Endothelial cell of umbilical vein (primary cell): Measurements from ENCODE around the gene HIRA. TPM values are rescaled to one million over a fixed set of nuclear protein-coding genes. Genes with fewer than 3 reads are reported as not detected.

Experiments
- BruUV-seq: library from RNA; stranded (reverse); fragments of 400-500 nt; replicated peaks from 2 replicates; lab custom pipeline; 2021; lab: Mats Ljungman, UMichigan
- CTCF ChIA-PET: fragments of 300-600, 350-600 bp; sonication (Branson Sonifier 250); formaldehyde crosslinking; loops from one replicate; lab custom pipeline; 2021; ENCODE audit warnings: antibody characterized with exemption, inconsistent platforms; lab: Charles Lee
- POLR2A ChIA-PET: fragments of 300-600, 350-600 bp; sonication (Branson Sonifier 250); formaldehyde crosslinking; loops from one replicate; lab custom pipeline; 2021; ENCODE audit warnings: antibody characterized with exemption, inconsistent platforms; lab: Charles Lee
- DNase-seq: peaks from one replicate; pipeline ENCODE4 v3.0.0-alpha.2; 2011; ENCODE audit warnings: low read depth, low spot score
- FAIRE-seq: peaks from 2 replicates; lab custom pipeline; 2011; peaks lifted over from hg19 to GRCh38; lab: Jason Lieb, UNC
- H2AFZ ChIP-seq: 2 replicates; pipeline ENCODE4 v1.6.0; 2012; ENCODE audit warnings: low read depth, low read length, control low read depth, inconsistent platforms
- H3K27ac ChIP-seq: 2 replicates; pipeline ENCODE4 v1.5.1; 2011; ENCODE audit warnings: low read depth, mild to moderate bottlenecking, control low read depth, low read length, moderate library complexity; ENCODE audit not compliant: insufficient read depth
- H3K27me3 ChIP-seq, 2 experiments: 2 replicates each; pipeline versions ENCODE4 v1.6.0 to v1.6.1; 2011; ENCODE audit warnings: low read length in 2 of 2, mixed read lengths in 1 of 2; ENCODE audit not compliant: control insufficient read depth in 2 of 2, insufficient read depth in 2 of 2
- H3K36me3 ChIP-seq, 2 experiments: 2 replicates in 1 of 2; 3 replicates in 1 of 2; pipeline ENCODE4 v1.5.1; 2011; ENCODE audit warnings: low read length in 2 of 2, mild to moderate bottlenecking in 1 of 2, moderate library complexity in 1 of 2; ENCODE audit not compliant: control insufficient read depth in 2 of 2, insufficient read depth in 2 of 2; ENCODE audit errors: extremely low read depth in 1 of 2
- H3K4me1 ChIP-seq: 3 replicates; pipeline ENCODE4 v1.5.1; 2011; ENCODE audit warnings: mild to moderate bottlenecking, low read length; ENCODE audit not compliant: control insufficient read depth, insufficient read depth; ENCODE audit errors: extremely low read depth
- H3K4me2 ChIP-seq: 2 replicates; pipeline ENCODE4 v1.6.1; 2011; ENCODE audit warnings: low read length, control low read depth, mixed read lengths; ENCODE audit not compliant: insufficient read depth
- H3K4me3 ChIP-seq, 3 experiments: fragments of 200-600 bp in 1 of 3; sonication (generic), shearing (Covaris generic) in 1 of 3; replicated peaks in 1 of 3; 2 replicates each; pipeline ENCODE4 v1.5.1; 2011 to 2016; ENCODE audit warnings: control low read depth in 3 of 3, low read length in 3 of 3, mild to moderate bottlenecking in 2 of 3, inconsistent platforms in 1 of 3, low read depth in 1 of 3, moderate library complexity in 1 of 3; ENCODE audit not compliant: insufficient read depth in 1 of 3
- H3K79me2 ChIP-seq: 2 replicates; pipeline ENCODE4 v1.6.0; 2012; ENCODE audit warnings: low read length, inconsistent platforms; ENCODE audit not compliant: control insufficient read depth, insufficient read depth
- H3K9ac ChIP-seq: replicated peaks from 2 replicates; pipeline ENCODE3; 2011; ENCODE audit warnings: low read length, control low read depth; ENCODE audit not compliant: insufficient read depth; ENCODE audit errors: extremely low read depth
- H3K9me1 ChIP-seq: replicated peaks from 3 replicates; pipeline ENCODE4 v1.6.0; 2011; ENCODE audit warnings: mild to moderate bottlenecking, low read length; ENCODE audit not compliant: control insufficient read depth, insufficient read depth; ENCODE audit errors: extremely low read depth
- H3K9me3 ChIP-seq: replicated peaks from 2 replicates; pipeline ENCODE4 v1.5.1; 2012; ENCODE audit warnings: low read length, inconsistent platforms; ENCODE audit not compliant: control insufficient read depth, insufficient read depth
- H4K20me1 ChIP-seq: replicated peaks from 2 replicates; pipeline ENCODE3; 2011; ENCODE audit warnings: mild to moderate bottlenecking, low read length; ENCODE audit not compliant: control insufficient read depth, insufficient read depth; ENCODE audit errors: extremely low read depth
- EZH2 ChIP-seq: IDR thresholded peaks from 2 replicates; pipeline ENCODE4 v1.6.1; 2012; ENCODE audit warnings: borderline replicate concordance, low read depth, mild to moderate bottlenecking, moderate library complexity, low read length, inconsistent platforms; ENCODE audit not compliant: severe bottlenecking
- FOS ChIP-seq: IDR thresholded peaks from 2 replicates; pipeline ENCODE4 v1.6.1; 2011; ENCODE audit warnings: mild to moderate bottlenecking, low read length, moderate library complexity, borderline replicate concordance; ENCODE audit not compliant: insufficient read depth
- GATA2 ChIP-seq: IDR thresholded peaks from 2 replicates; pipeline ENCODE4 v1.7.0; 2011; ENCODE audit warnings: low read depth, mild to moderate bottlenecking, moderate library complexity, mixed read lengths, low read length; ENCODE audit not compliant: insufficient read length, insufficient read depth
- JUN ChIP-seq: IDR thresholded peaks from 2 replicates; pipeline ENCODE4 v1.6.1; 2011; ENCODE audit warnings: borderline replicate concordance, low read depth; ENCODE audit not compliant: insufficient read length, insufficient read depth
- MYC ChIP-seq: IDR thresholded peaks from one replicate; pipeline ENCODE4 v1.6.1; 2011; ENCODE audit warnings: mild to moderate bottlenecking, low read depth, low read length
- POLR2A ChIP-seq: IDR thresholded peaks from 2 replicates; pipeline ENCODE4 v1.6.1; 2012; ENCODE audit warnings: low read depth, mild to moderate bottlenecking, control low read depth, low read length
- POLR2AphosphoS5 ChIP-seq: IDR thresholded peaks from 2 replicates; pipeline ENCODE4 v1.6.1; 2012; ENCODE audit warnings: low read depth, mild to moderate bottlenecking, control low read depth, low read length, moderate library complexity; ENCODE audit not compliant: insufficient read depth
- dilution Hi-C: fragments of 300-500 bp; cut with MboI; formaldehyde crosslinking; loops from one replicate; pipeline ENCODE4 v1.15.0; 2019; ENCODE audit warnings: low sequenced_read_pairs; ENCODE audit not compliant: extremely low pct_ligation_motif_present
- intact Hi-C: fragments of 100-400 bp; cut with micrococcal nuclease; formaldehyde crosslinking; loops from one replicate; pipeline ENCODE4 v1.10.0; 2022
- polyA plus RNA-seq, 4 experiments: library from polyadenylated mRNA; depleted of rRNA in 3 of 4; stranded (reverse) in 3 of 4; unstranded in 1 of 4; fragments of >200 nt; gene quantifications; 2 replicates each; pipeline versions ENCODE4 v1.2.1 to v1.2.3, GENCODE V29; 2011 to 2012; ENCODE audit warnings: missing spikeins in 1 of 4
- total RNA-seq: library from RNA; stranded (reverse); gene quantifications from 2 replicates; pipeline ENCODE4 v1.2.3, GENCODE V29; 2021
- TF ChIP-seq, protein P1 (sequence below), 2 donors: IDR thresholded peaks; 1 replicate in 1 of 2; 2 replicates in 1 of 2; pipeline ENCODE4 v1.5.1; 2011; ENCODE audit warnings: low read length in 2 of 2, mild to moderate bottlenecking in 2 of 2, moderate library complexity in 2 of 2, control low read depth in 1 of 2, inconsistent platforms in 1 of 2, low read depth in 1 of 2; ENCODE audit not compliant: insufficient read depth in 1 of 2; ENCODE audit errors: extremely low read depth in 1 of 2
- TF ChIP-seq, protein P2 (sequence below): IDR thresholded peaks from 2 replicates; pipeline ENCODE4 v1.6.1; 2011; ENCODE audit not compliant: insufficient read depth, insufficient read length

The HIRA gene
- total and polyA plus RNA-seq, 2 donors (not counting 3 experiments of a cell fraction or from before 2014, with no cell fraction given), result 17.3 to 27.7 TPM

DNA sequence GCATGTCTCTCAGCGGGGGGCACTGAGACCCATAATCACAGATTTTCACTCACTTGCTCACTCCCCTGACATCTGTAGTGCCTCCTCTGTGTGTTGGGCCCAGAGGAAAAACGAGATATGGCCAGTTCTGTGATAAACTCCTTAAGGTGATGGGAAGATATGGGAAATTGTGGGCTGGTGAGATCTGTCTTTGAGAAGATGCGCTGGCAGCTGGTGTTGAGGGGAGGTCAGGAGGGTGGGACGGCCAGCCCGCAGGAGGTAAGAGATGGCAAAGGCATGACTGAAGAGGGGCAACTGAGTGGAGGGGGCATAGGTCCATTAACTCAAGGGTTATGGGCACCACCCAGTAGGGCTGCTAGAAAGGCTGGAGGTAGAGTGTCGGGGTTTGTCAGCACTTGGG is 79.9 kb downstream of the HIRA start:
- Histone ChIP-seq H3K9me1 (no peaks in the 10 kb centered on the region), H3K36me3 (peaks cover 23 to 31% of the 10 kb centered on the region in 2 experiments), H3K4me3 (no peak overlapping the region), H4K20me1 (no peaks in the 10 kb centered on the region), H3K9me3 (no peaks in the 10 kb centered on the region), H2AFZ (no peak overlapping the region), H3K4me1 (no peaks in the 10 kb centered on the region), H3K9ac (no peak overlapping the region), H3K79me2 (no peaks in the 10 kb centered on the region), H3K27ac (no peak overlapping the region), H3K27me3 (no peaks in the 10 kb centered on the region), H3K4me2 (no peak overlapping the region)
- BruUV-seq, result no TSS peak
- intact Hi-C loops (no loop called here), dilution Hi-C loops (no loop called here)
- no peak for DNase-seq
- POLR2A ChIA-PET, result no interaction called here
- CTCF ChIA-PET, result no interaction called here
- TF ChIP-seq, protein P1, sequence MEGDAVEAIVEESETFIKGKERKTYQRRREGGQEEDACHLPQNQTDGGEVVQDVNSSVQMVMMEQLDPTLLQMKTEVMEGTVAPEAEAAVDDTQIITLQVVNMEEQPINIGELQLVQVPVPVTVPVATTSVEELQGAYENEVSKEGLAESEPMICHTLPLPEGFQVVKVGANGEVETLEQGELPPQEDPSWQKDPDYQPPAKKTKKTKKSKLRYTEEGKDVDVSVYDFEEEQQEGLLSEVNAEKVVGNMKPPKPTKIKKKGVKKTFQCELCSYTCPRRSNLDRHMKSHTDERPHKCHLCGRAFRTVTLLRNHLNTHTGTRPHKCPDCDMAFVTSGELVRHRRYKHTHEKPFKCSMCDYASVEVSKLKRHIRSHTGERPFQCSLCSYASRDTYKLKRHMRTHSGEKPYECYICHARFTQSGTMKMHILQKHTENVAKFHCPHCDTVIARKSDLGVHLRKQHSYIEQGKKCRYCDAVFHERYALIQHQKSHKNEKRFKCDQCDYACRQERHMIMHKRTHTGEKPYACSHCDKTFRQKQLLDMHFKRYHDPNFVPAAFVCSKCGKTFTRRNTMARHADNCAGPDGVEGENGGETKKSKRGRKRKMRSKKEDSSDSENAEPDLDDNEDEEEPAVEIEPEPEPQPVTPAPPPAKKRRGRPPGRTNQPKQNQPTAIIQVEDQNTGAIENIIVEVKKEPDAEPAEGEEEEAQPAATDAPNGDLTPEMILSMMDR (IDR thresholded peaks at IDR 0.05; ENCODE audit: extremely low read depth in 1 of 2, insufficient read depth in 1 of 2, low read depth in 1 of 2, low read length in 2 of 2), result no peak
- TF ChIP-seq MYC, result no peak
- no peak for TF ChIP-seq JUN
- TF ChIP-seq FOS, result no peak
- no peak for TF ChIP-seq POLR2AphosphoS5
- TF ChIP-seq GATA2, result no peak
- no peak for TF ChIP-seq EZH2
- TF ChIP-seq POLR2A, result no peak
- TF ChIP-seq, protein P2, sequence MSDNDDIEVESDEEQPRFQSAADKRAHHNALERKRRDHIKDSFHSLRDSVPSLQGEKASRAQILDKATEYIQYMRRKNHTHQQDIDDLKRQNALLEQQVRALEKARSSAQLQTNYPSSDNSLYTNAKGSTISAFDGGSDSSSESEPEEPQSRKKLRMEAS, result no peak
- no peak for FAIRE-seq
